IPS-11a (cell line): ENCODE measurements around the gene PLXNB3.
"Not testable (repeated sequence)": the region's sequence is repeated elsewhere in the genome, so short reads cannot be mapped to it uniquely, and the experiment has no call there.

Source experiments
- H3K4me3 ChIP-seq: one replicate; pipeline ENCODE4 v1.5.1; 2013; ENCODE audit warnings: low read depth, low read length, control low read depth

The PLXNB3 gene

GRCh38 chrX:153813161-153813560 is 49.1 kb downstream of the PLXNB3 start:
- no peak overlapping the region for H3K4me3 ChIP-seq

DNA sequence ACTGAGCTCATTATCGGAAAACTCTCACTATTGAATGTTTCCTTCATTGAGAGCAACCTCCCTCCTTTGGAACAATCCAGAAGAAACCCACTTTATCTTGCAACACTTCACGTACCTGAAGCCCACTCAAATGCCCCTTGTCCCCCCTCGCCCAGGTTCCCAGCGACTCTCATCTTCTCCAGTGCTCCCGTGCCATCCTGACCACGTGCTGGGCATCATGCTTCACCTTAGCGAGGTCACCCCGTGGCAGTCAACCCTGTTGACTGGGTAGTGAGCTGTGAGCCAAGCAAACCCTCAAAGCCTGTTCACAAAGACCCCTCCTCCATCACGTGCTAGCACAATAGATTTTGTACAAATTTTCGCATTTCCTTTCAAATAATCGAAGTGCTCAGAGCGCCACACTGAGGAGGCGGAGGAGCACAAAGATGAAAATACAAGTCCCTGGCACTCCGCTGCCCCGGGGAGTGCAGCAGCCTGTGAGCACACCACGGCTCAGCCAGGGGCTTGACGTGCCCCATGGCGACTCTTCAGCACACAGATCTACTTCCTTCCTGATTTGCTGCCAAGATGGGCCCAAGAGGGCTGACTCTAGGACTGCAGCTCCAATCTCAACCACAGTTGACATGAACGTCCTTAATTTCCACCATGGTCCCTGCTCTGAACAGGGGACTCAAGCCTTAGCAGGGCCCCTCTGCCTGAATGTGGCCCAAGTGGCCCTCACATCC is 50.7 kb downstream of the PLXNB3 start:
- H3K4me3 ChIP-seq: no peak overlapping the region

- H3K4me3 ChIP-seq: no peak overlapping the region
Observed at GRCh38 chrX:153816831-153817690, 53.0 kb downstream of the PLXNB3 start.

DNA sequence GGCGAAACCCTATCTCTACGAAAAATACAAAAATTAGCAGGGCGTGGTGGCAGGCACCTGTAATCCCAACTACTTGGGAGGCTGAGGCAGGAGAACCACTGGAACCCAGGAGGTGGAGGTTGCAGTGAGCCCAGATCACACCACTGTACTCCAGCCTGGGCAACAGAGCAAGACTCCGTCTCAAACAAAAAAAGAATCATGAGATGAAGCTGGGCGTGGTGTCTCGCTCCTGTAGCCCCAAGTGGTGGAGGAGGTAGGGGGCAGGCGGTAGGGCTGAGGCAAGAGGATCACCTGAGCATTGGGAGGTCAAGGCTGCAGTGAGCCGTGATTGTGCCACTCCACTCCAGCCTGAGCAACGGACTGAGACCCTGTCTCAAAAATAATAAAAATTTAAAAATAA is 54.0 kb downstream of the PLXNB3 start:
- not testable (repeated sequence) for H3K4me3 ChIP-seq

DNA sequence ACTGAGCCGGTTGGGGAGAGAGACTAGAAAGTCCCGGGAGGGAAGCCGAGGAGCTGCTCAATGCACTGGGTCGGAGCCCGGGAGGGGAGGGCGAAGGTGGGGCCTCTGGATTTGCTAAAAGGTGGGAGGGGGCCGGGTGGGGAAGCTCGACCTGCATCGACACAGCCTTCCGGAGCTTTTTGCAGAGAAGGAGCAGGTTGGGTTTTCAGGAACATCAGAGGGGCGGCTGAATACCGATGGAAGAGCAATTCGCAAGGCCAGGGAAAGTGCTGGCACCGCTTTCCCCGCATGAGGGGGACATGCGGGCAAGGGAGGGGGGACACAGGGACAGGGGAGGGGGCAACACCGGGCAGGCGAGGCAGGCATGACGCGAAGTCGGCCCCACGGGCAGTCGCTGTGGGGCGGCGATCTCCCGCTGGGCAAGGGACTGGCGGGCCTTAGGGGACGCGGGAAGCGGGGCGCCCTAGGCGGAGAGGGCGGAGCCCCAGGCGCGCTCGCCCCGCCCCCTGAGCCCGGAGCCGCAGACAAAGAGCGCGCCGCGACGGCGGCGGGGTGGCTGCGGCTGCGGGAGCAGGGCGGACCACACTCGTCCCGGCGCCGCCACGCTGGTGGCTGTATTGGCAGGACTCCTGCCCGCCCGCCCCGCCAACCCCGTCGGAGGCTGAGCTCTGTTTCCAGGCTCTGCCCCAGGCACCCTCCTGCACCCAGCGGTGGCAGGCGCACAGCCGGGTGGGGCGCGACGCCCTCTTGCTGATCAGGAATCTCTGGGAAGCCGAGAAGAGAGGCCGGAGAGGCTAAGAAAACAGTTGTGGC is 54.7 kb downstream of the PLXNB3 start:
- H3K4me3 ChIP-seq: no peak overlapping the region

DNA sequence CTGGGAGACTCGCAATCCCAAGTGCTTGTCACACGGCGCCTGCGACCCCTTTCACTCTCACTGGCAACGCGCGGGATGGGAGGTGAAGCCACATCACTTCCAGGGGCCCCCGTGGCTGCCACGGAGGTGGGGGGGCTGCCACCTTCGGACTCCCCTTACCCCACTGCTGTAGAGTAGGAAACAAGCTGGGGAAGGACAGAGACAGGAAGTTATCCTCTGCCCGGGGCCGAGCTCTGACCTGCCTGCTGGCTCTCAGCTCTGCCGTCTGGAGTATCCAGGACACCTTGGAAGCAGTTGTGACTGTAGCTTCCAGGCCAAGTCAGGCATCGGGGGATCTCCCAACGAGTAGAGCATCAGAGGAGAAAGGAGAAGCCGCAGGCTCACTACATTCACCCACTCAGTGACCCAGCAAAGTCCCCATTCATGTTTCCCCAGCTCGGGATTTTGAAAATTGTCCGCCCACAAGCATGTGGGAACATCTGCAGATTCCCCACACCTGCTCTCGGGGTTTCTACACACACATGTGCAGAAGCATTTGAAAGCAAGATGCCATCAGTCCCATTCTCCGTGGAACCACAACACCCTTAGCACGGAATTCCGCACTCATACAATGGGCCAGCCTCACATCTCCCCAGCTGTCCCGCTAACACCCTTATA is 55.5 kb downstream of the PLXNB3 start:
- H3K4me3 ChIP-seq: no peak overlapping the region

GRCh38 chrX:153820601-153821000 is 56.6 kb downstream of the PLXNB3 start:
- no peak overlapping the region for H3K4me3 ChIP-seq

DNA sequence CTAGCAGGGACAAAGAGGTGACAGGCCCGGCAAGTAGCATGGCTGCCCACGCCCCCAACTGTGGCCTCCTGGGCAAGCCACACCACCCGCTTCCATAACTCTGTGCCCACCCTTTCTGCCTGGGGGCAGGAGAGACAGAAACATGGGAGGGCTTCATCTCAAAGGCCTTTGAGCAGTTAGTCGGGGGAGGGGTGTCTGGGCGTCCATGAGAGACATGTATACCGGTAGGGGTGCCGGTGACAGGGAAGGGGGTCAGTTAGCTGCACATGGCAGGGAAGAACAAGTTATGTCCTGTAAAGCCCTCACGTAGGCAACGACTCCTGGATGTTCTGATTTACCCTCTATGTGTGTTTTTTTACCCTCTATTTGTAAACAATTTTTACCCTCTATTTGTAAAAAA is 57.0 kb downstream of the PLXNB3 start:
- H3K4me3 ChIP-seq: no peak overlapping the region

- no peak overlapping the region for H3K4me3 ChIP-seq
Observed at GRCh38 chrX:153824348-153824747, 60.3 kb downstream of the PLXNB3 start.

GRCh38 chrX:153825042-153825441 is 61.0 kb downstream of the PLXNB3 start:
- H3K4me3 ChIP-seq: no peak overlapping the region
